Osteoblast (primary cell): Measurements from ENCODE around the gene CGGBP1. TPM values are rescaled to one million over a fixed set of nuclear protein-coding genes. Genes with fewer than 3 reads are reported as not detected.

ENCODE experiments used
- DNase-seq: peaks from one replicate; pipeline ENCODE4 v3.0.0; 2011; ENCODE audit warnings: low spot score, mixed read lengths; ENCODE audit not compliant: insufficient read length; ENCODE audit errors: missing footprints
- H2AFZ ChIP-seq: 2 replicates; pipeline ENCODE4 v1.6.0; 2011; ENCODE audit warnings: mild to moderate bottlenecking, low read length
- H3K27ac ChIP-seq: 2 replicates; pipeline ENCODE4 v1.5.1; 2011; ENCODE audit warnings: mild to moderate bottlenecking, low read depth, low read length, moderate library complexity
- H3K27me3 ChIP-seq: 2 replicates; pipeline ENCODE4 v1.6.0; 2012; ENCODE audit warnings: mild to moderate bottlenecking, control low read depth, inconsistent platforms, low read length, moderate library complexity; ENCODE audit not compliant: insufficient read depth
- H3K36me3 ChIP-seq: 2 replicates; pipeline ENCODE4 v1.5.1; 2011; ENCODE audit warnings: mild to moderate bottlenecking, low read length, control low read depth, moderate library complexity; ENCODE audit not compliant: insufficient read depth
- H3K4me1 ChIP-seq: 2 replicates; pipeline ENCODE4 v1.5.1; 2011; ENCODE audit warnings: mild to moderate bottlenecking, low read length, control low read depth, moderate library complexity; ENCODE audit not compliant: insufficient read depth
- H3K4me2 ChIP-seq: 2 replicates; pipeline ENCODE4 v1.6.0; 2011; ENCODE audit warnings: mild to moderate bottlenecking, low read length; ENCODE audit not compliant: insufficient read depth
- H3K4me3 ChIP-seq: fragments of 200-600 bp; sonication (generic); 3 replicates; pipeline ENCODE4 v1.5.1; 2012; ENCODE audit warnings: mild to moderate bottlenecking, low read length, inconsistent platforms; ENCODE audit not compliant: insufficient read depth
- H3K79me2 ChIP-seq: 2 replicates; pipeline ENCODE4 v1.6.0; 2012; ENCODE audit warnings: mild to moderate bottlenecking, low read length, control low read depth, inconsistent platforms; ENCODE audit not compliant: insufficient read depth
- H3K9me3 ChIP-seq: 2 replicates; pipeline ENCODE4 v1.5.1; 2011; ENCODE audit warnings: low read depth, low read length, control low read depth
- H4K20me1 ChIP-seq: 2 replicates; pipeline ENCODE4 v1.6.0; 2012; ENCODE audit warnings: mild to moderate bottlenecking, low read length, control low read depth; ENCODE audit not compliant: insufficient read depth
- total RNA-seq: library from RNA; depleted of rRNA; stranded (reverse); fragments of >200 nt; gene quantifications from 2 replicates; pipeline ENCODE4 v1.2.3, GENCODE V29; 2012
- TF ChIP-seq, protein P1 (sequence below): IDR thresholded peaks from 2 replicates; pipeline ENCODE4 v1.5.1; 2011; ENCODE audit warnings: mild to moderate bottlenecking, low read depth, low read length, moderate library complexity; ENCODE audit errors: extremely low read depth

Gene CGGBP1
- total RNA-seq, 1 donor, result 107 TPM

- Histone ChIP-seq H3K27me3 (no peaks in the 10 kb centered on the region), H3K9me3 (no peaks in the 10 kb centered on the region), H3K4me2 (no peak overlapping the region), H3K27ac (no peak overlapping the region), H2AFZ (no peak overlapping the region), H3K4me1 (no peaks in the 10 kb centered on the region), H3K4me3 (no peak overlapping the region), H3K79me2 (peaks cover 25% of the 10 kb centered on the region), H4K20me1 (peaks cover 2% of the 10 kb centered on the region), H3K36me3 (peaks cover 10% of the 10 kb centered on the region)
- TF ChIP-seq, protein P1, sequence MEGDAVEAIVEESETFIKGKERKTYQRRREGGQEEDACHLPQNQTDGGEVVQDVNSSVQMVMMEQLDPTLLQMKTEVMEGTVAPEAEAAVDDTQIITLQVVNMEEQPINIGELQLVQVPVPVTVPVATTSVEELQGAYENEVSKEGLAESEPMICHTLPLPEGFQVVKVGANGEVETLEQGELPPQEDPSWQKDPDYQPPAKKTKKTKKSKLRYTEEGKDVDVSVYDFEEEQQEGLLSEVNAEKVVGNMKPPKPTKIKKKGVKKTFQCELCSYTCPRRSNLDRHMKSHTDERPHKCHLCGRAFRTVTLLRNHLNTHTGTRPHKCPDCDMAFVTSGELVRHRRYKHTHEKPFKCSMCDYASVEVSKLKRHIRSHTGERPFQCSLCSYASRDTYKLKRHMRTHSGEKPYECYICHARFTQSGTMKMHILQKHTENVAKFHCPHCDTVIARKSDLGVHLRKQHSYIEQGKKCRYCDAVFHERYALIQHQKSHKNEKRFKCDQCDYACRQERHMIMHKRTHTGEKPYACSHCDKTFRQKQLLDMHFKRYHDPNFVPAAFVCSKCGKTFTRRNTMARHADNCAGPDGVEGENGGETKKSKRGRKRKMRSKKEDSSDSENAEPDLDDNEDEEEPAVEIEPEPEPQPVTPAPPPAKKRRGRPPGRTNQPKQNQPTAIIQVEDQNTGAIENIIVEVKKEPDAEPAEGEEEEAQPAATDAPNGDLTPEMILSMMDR, result no peak
- no peak for DNase-seq
These were observed 33.5 kb upstream of the CGGBP1 start for GRCh38 chr3:88092270-88092669.

DNA sequence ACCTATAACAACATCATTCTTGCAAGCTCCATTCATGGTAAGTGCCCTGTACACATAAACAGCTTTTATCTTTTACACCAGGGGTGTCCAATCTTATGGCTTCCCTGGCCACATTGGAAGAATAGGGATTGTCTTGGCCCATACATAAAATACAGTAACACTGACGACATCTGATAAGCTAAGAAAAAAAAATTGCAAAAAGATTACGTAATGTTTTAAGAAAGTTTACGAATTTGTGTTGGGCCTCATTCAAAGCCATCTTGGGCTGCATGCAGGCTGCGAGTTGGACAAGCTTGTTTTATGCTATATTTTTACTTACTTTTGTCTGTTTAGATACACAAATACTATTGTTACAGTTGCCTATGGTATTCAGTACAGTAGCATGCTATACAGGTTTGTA, 31.9 kb upstream of the CGGBP1 start:
- Histone ChIP-seq H3K27ac (no peak overlapping the region), H3K9me3 (no peaks in the 10 kb centered on the region), H3K36me3 (peaks cover 17% of the 10 kb centered on the region), H3K27me3 (no peaks in the 10 kb centered on the region), H4K20me1 (peaks cover 2% of the 10 kb centered on the region), H3K4me1 (no peaks in the 10 kb centered on the region), H3K4me2 (no peak overlapping the region), H3K79me2 (peaks cover 25% of the 10 kb centered on the region), H2AFZ (no peak overlapping the region), H3K4me3 (no peak overlapping the region)
- no peak for DNase-seq
- TF ChIP-seq, protein P1, result no peak

- TF ChIP-seq, protein P1, result no peak
- no peaks in the 10 kb centered on the region for H3K4me1 ChIP-seq
- peaks cover 16% of the 10 kb centered on the region for H4K20me1 ChIP-seq
- no peaks in the 10 kb centered on the region for H3K27me3 ChIP-seq
- H3K79me2 ChIP-seq, result peaks cover 62% of the 10 kb centered on the region
- H2AFZ ChIP-seq, result no peak overlapping the region
- no peak overlapping the region for H3K4me2 ChIP-seq
- no peak overlapping the region for H3K4me3 ChIP-seq
- DNase-seq, result no peak
- peaks cover 10% of the 10 kb centered on the region for H3K36me3 ChIP-seq
- no peaks in the 10 kb centered on the region for H3K9me3 ChIP-seq
- H3K27ac ChIP-seq, result no peak overlapping the region
These were observed 25.3 kb upstream of the CGGBP1 start for GRCh38 chr3:88084097-88084501.

DNA sequence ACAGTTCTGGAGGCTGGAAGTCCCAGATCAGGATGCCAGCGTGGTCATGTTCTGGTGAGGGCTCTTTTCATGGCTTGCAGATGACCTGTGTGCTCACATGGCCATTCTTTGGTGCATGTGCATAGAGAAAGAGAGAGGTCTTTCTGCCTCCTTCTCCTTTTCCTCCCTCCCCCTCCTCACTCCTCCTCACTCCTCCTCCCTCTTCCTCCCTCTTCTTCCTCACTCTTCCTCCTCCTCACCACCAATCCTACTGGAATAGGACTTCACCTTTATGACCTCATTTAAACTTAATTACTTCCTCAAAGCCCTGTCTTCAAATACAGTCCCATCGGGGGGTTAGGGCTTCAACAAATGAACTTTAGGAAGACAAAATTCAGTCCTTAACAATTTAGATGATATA, 24.0 kb upstream of the CGGBP1 start:
- Histone ChIP-seq H4K20me1 (peaks cover 18% of the 10 kb centered on the region), H3K9me3 (no peaks in the 10 kb centered on the region), H3K27ac (no peak overlapping the region), H2AFZ (no peak overlapping the region), H3K27me3 (no peaks in the 10 kb centered on the region), H3K79me2 (peaks cover 74% of the 10 kb centered on the region), H3K36me3 (peaks cover 10% of the 10 kb centered on the region), H3K4me1 (no peaks in the 10 kb centered on the region), H3K4me2 (no peak overlapping the region), H3K4me3 (no peak overlapping the region)
- TF ChIP-seq, protein P1, result no peak
- no peak for DNase-seq
